SK-N-SH (cell line): ENCODE data around the gene TUBA8. TPM values are rescaled to one million over a fixed set of nuclear protein-coding genes. Genes with fewer than 3 reads are reported as not detected.

Experiments used
- CTCF ChIA-PET: fragments of 300-600, 350-600 bp; formaldehyde crosslinking; extraction: SDS; loops from one replicate; lab custom pipeline; 2021; lab: Yijun Ruan, JAX
- POLR2A ChIA-PET: fragments of 350-600 bp; sonication (Branson Sonifier 250); formaldehyde crosslinking; extraction: SDS; loops from one replicate; lab custom pipeline; 2020; ENCODE audit warnings: antibody characterized with exemption, inconsistent platforms; lab: Yijun Ruan, JAX
- DNase-seq: peaks from one replicate; pipeline ENCODE4 v3.0.0; 2012
- H2AFZ ChIP-seq: fragments of 200-600 bp; sonication (generic); 2 replicates; pipeline ENCODE4 v1.8.1; 2016; ENCODE audit warnings: antibody characterized with exemption, mild to moderate bottlenecking, low read depth
- H3F3A ChIP-seq: fragments of 200-600 bp; sonication (generic); replicated peaks from 2 replicates; pipeline ENCODE3; 2016; ENCODE audit warnings: antibody characterized with exemption, mild to moderate bottlenecking; ENCODE audit not compliant: insufficient read depth
- H3K27ac ChIP-seq, 2 experiments: fragments of 200-500 bp in 1 of 2; fragments of 200-600 bp in 1 of 2; sonication (Bioruptor generic) in 1 of 2; sonication (generic), shearing (Covaris generic) in 1 of 2; 2 replicates each; pipeline versions ENCODE4 v1.5.1 to v1.6.1; 2014 to 2016; ENCODE audit warnings: low read depth in 2 of 2, inconsistent platforms in 1 of 2, low read length in 1 of 2, mild to moderate bottlenecking in 1 of 2, mixed read lengths in 1 of 2
- H3K27me3 ChIP-seq: fragments of 200-600 bp; sonication (generic), shearing (Covaris generic); 2 replicates; pipeline ENCODE4 v1.6.1; 2016; ENCODE audit warnings: mixed run types; ENCODE audit not compliant: insufficient read depth
- H3K36me3 ChIP-seq, 2 experiments: fragments of 200-500 bp in 1 of 2; fragments of 200-600 bp in 1 of 2; sonication (Bioruptor generic) in 1 of 2; sonication (generic) in 1 of 2; replicated peaks in 1 of 2; 2 replicates each; pipeline versions ENCODE3 to v1.5.1; 2014 to 2016; ENCODE audit warnings: low read length in 1 of 2, mild to moderate bottlenecking in 1 of 2; ENCODE audit not compliant: insufficient read depth in 2 of 2, control insufficient read depth in 1 of 2
- H3K4me1 ChIP-seq, 2 experiments: fragments of 200-500 bp in 1 of 2; fragments of 200-600 bp in 1 of 2; sonication (Bioruptor generic) in 1 of 2; sonication (generic), shearing (Covaris generic) in 1 of 2; 2 replicates each; pipeline versions ENCODE4 v1.5.1 to v1.6.1; 2014 to 2016; ENCODE audit warnings: low read depth in 1 of 2, low read length in 1 of 2, mixed run types in 1 of 2; ENCODE audit not compliant: insufficient read depth in 2 of 2, control insufficient read depth in 1 of 2
- H3K4me2 ChIP-seq: fragments of 200-600 bp; sonication (generic), shearing (Covaris generic); 2 replicates; pipeline ENCODE4 v1.6.1; 2017; ENCODE audit warnings: mixed run types
- H3K4me3 ChIP-seq, 2 experiments: fragments of 200-500 bp in 1 of 2; fragments of 200-600 bp in 1 of 2; sonication (Bioruptor generic) in 1 of 2; sonication (generic), shearing (Covaris generic) in 1 of 2; 2 replicates each; pipeline versions ENCODE4 v1.5.1 to v1.8.1; 2014 to 2016; ENCODE audit warnings: low read depth in 2 of 2, inconsistent platforms in 1 of 2, low read length in 1 of 2, mild to moderate bottlenecking in 1 of 2, mixed read lengths in 1 of 2, moderate library complexity in 1 of 2
- H3K79me2 ChIP-seq: fragments of 200-600 bp; sonication (generic); 2 replicates; pipeline ENCODE4 v1.8.1; 2017; ENCODE audit warnings: mild to moderate bottlenecking; ENCODE audit not compliant: insufficient read depth
- H3K9ac ChIP-seq: fragments of 200-600 bp; sonication (generic); 2 replicates; pipeline ENCODE4 v1.6.1; 2017; ENCODE audit warnings: mixed run types
- H3K9me2 ChIP-seq: fragments of 200-600 bp; sonication (generic); 2 replicates; pipeline ENCODE4 v1.6.1; 2017; ENCODE audit warnings: mixed run types
- H3K9me3 ChIP-seq: fragments of 200-600 bp; sonication (generic); 2 replicates; pipeline ENCODE4 v1.6.1; 2017; ENCODE audit warnings: mixed run types, mild to moderate bottlenecking, moderate library complexity
- H4K20me1 ChIP-seq: fragments of 200-600 bp; sonication (generic); 2 replicates; pipeline ENCODE4 v1.6.1; 2017; ENCODE audit warnings: mild to moderate bottlenecking, mixed run types; ENCODE audit not compliant: insufficient read depth
- FOXJ3 ChIP-seq: sonication (generic); formaldehyde crosslinking; IDR thresholded peaks from 2 replicates; pipeline ENCODE4 v1.5.1; 2020; ENCODE audit warnings: mild to moderate bottlenecking, missing genetic modification reagents
- FOXM1 ChIP-seq: IDR thresholded peaks from 2 replicates; pipeline ENCODE4 v1.4.0; 2012; ENCODE audit warnings: low read depth, mild to moderate bottlenecking
- MAX ChIP-seq: IDR thresholded peaks from 2 replicates; pipeline ENCODE4 v1.4.0; 2012; ENCODE audit warnings: low read depth
- NRF1 ChIP-seq: IDR thresholded peaks from 2 replicates; pipeline ENCODE4 v1.6.1; 2012; ENCODE audit warnings: low read depth, mild to moderate bottlenecking, low read length
- POLR2AphosphoS5 ChIP-seq: IDR thresholded peaks from 2 replicates; pipeline ENCODE4 v1.6.1; 2012; ENCODE audit warnings: low read depth, low read length
- RAD21 ChIP-seq: IDR thresholded peaks from 2 replicates; pipeline ENCODE4 v1.6.1; 2012; ENCODE audit warnings: mild to moderate bottlenecking, low read length
- RCOR1 ChIP-seq: fragments of 150-350 bp; IDR thresholded peaks from 2 replicates; pipeline ENCODE4 v1.6.1; 2017; ENCODE audit warnings: antibody characterized with exemption, low read length
- REST ChIP-seq: IDR thresholded peaks from 2 replicates; pipeline ENCODE4 v1.6.1; 2012; ENCODE audit warnings: mild to moderate bottlenecking, low read depth, low read length, moderate library complexity
- RFX5 ChIP-seq: IDR thresholded peaks from 2 replicates; pipeline ENCODE4 v1.6.1; 2012; ENCODE audit warnings: mild to moderate bottlenecking, improper control_type of control experiment, low read length
- TAF1 ChIP-seq: IDR thresholded peaks from 2 replicates; pipeline ENCODE4 v1.6.1; 2012; ENCODE audit warnings: low read depth, mild to moderate bottlenecking, low read length, moderate library complexity, borderline replicate concordance
- USF1 ChIP-seq: IDR thresholded peaks from 2 replicates; pipeline ENCODE4 v1.4.0; 2012; ENCODE audit warnings: low read depth, borderline replicate concordance
- USF2 ChIP-seq: fragments of 150-350 bp; IDR thresholded peaks from 2 replicates; pipeline ENCODE4 v1.6.1; 2017; ENCODE audit warnings: antibody characterized with exemption, low read length, low read depth, borderline replicate concordance
- YY1 ChIP-seq: IDR thresholded peaks from 2 replicates; pipeline ENCODE4 v1.4.0; 2012; ENCODE audit warnings: low read depth, mild to moderate bottlenecking
- polyA plus RNA-seq, 3 experiments: library from polyadenylated mRNA; depleted of rRNA; stranded (reverse); fragments of >200 nt; gene quantifications; 2 replicates each; pipeline ENCODE4 v1.2.3, GENCODE V29; 2012
- TF ChIP-seq, protein P1 (sequence below): IDR thresholded peaks from 2 replicates; pipeline ENCODE4; 2012

TUBA8 gene
- polyA plus RNA-seq, 1 of the 3 experiments (the other 2 are of a cell fraction) = 1.7 TPM

- no peak overlapping the region for H3K4me2 ChIP-seq
- H3K9ac ChIP-seq = no peak overlapping the region
- H3K4me1 ChIP-seq = no peaks in the 10 kb centered on the region
- no peaks in the 10 kb centered on the region for H3K9me3 ChIP-seq
- no peak overlapping the region for H3K27ac ChIP-seq
- H3K79me2 ChIP-seq = no peaks in the 10 kb centered on the region
- H3F3A ChIP-seq = no peaks in the 10 kb centered on the region
- H3K36me3 ChIP-seq = no peaks in the 10 kb centered on the region
- POLR2A ChIA-PET = no interaction called here
- H2AFZ ChIP-seq = no peak overlapping the region
- H3K9me2 ChIP-seq = no peaks in the 10 kb centered on the region
- DNase-seq = no peak
- no peaks in the 10 kb centered on the region for H3K27me3 ChIP-seq
- H4K20me1 ChIP-seq = no peaks in the 10 kb centered on the region
- TF ChIP-seq RAD21 = no peak
- TF ChIP-seq YY1 = no peak
- no peak for TF ChIP-seq POLR2AphosphoS5
- no peak for TF ChIP-seq USF2
- TF ChIP-seq FOXM1 = no peak
- TF ChIP-seq REST = no peak
- TF ChIP-seq MAX = no peak
- TF ChIP-seq, protein P1, sequence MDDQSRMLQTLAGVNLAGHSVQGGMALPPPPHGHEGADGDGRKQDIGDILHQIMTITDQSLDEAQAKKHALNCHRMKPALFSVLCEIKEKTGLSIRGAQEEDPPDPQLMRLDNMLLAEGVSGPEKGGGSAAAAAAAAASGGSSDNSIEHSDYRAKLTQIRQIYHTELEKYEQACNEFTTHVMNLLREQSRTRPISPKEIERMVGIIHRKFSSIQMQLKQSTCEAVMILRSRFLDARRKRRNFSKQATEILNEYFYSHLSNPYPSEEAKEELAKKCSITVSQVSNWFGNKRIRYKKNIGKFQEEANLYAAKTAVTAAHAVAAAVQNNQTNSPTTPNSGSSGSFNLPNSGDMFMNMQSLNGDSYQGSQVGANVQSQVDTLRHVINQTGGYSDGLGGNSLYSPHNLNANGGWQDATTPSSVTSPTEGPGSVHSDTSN = no peak
- no peak for TF ChIP-seq NRF1
- TF ChIP-seq RCOR1 = no peak
- TF ChIP-seq FOXJ3 (CRISPR knock-in tag) = no peak
- TF ChIP-seq TAF1 = no peak
- TF ChIP-seq RFX5 = no peak
- TF ChIP-seq USF1 = no peak
- no peak overlapping the region for H3K4me3 ChIP-seq
- CTCF ChIA-PET = no interaction called here
These were observed 33.5 kb downstream of the TUBA8 start for GRCh38 chr22:18144105-18144504.
